Endodermal cell (in vitro differentiated cells): Measurements from ENCODE around the gene AQR. TPM values are rescaled to one million over a fixed set of nuclear protein-coding genes. Genes with fewer than 3 reads are reported as not detected.

ENCODE experiments used
- DNase-seq: peaks from one replicate; pipeline ENCODE4 v3.0.0-alpha.2; 2017
- H3K27ac ChIP-seq: 2 replicates; pipeline ENCODE4 v1.5.1; 2013; ENCODE audit warnings: mild to moderate bottlenecking, low read depth, low read length, moderate library complexity
- H3K27me3 ChIP-seq: 2 replicates; pipeline ENCODE4 v1.6.1; 2013; ENCODE audit warnings: mild to moderate bottlenecking, low read length, moderate library complexity; ENCODE audit not compliant: insufficient read depth, control insufficient read depth, poor library complexity, severe bottlenecking
- H3K36me3 ChIP-seq: 2 replicates; pipeline ENCODE4 v1.7.0; 2013; ENCODE audit warnings: mild to moderate bottlenecking, low read length, moderate library complexity; ENCODE audit not compliant: control insufficient read depth, insufficient read depth
- H3K4me1 ChIP-seq: one replicate; pipeline ENCODE4 v1.7.0; 2013; ENCODE audit warnings: low read length; ENCODE audit not compliant: control insufficient read depth, insufficient read depth
- H3K4me3 ChIP-seq: 2 replicates; pipeline ENCODE4 v1.5.1; 2013; ENCODE audit warnings: mild to moderate bottlenecking, low read length, moderate library complexity
- H3K9ac ChIP-seq: 2 replicates; pipeline ENCODE4 v1.6.1; 2013; ENCODE audit warnings: mild to moderate bottlenecking, low read length, moderate library complexity; ENCODE audit not compliant: poor library complexity, severe bottlenecking; ENCODE audit errors: extremely low read depth
- H3K9me3 ChIP-seq: 2 replicates; pipeline ENCODE4 v1.6.1; 2013; ENCODE audit warnings: mild to moderate bottlenecking, low read length, moderate library complexity; ENCODE audit not compliant: control insufficient read depth
- H3K27ac Mint-ChIP-seq: 2 replicates; pipeline ENCODE4 v1.8.0; 2020; ENCODE audit warnings: mixed read lengths
- H3K27me3 Mint-ChIP-seq: 2 replicates; pipeline ENCODE4 v1.8.0; 2021; ENCODE audit warnings: mild to moderate bottlenecking, mixed read lengths; ENCODE audit not compliant: insufficient read depth
- H3K36me3 Mint-ChIP-seq: 2 replicates; pipeline ENCODE4 v1.8.0; 2020; ENCODE audit warnings: low read depth, mixed read lengths
- H3K4me1 Mint-ChIP-seq: 2 replicates; pipeline ENCODE4 v1.8.0; 2020; ENCODE audit warnings: mixed read lengths
- H3K4me3 Mint-ChIP-seq: 2 replicates; pipeline ENCODE4 v1.8.0; 2020; ENCODE audit warnings: mild to moderate bottlenecking, moderate library complexity, mixed read lengths
- H3K9me3 Mint-ChIP-seq: 2 replicates; pipeline ENCODE4 v1.8.0; 2020; ENCODE audit warnings: mild to moderate bottlenecking, mixed read lengths
- CTCF ChIP-seq: fragments of 200-600 bp; sonication (generic); conservative IDR thresholded peaks from 2 replicates; pipeline ENCODE4 v1.5.0; 2021; ENCODE audit warnings: antibody characterized with exemption, mild to moderate bottlenecking
- WGBS, 2 experiments: methylation state at CpG; one replicate each; pipeline versions ENCODE4 v1.1.5 to v1.1.7; 2013; ENCODE audit warnings: missing lambda C conversion rate in 2 of 2, mixed read lengths in 1 of 2; ENCODE audit not compliant: insufficient coverage in 1 of 2, insufficient read length in 1 of 2; 5-methylcytosine and 5-hydroxymethylcytosine counted together
- total RNA-seq, 2 donors: library from RNA; stranded (reverse); fragmentation: NEBNext Ultra II Directional in 1 of 2; extraction: Animal tissue kit (Norgen Biotek cat#: 25700) in 1 of 2; gene quantifications; 2 replicates in 1 of 2; 3 replicates in 1 of 2; pipeline ENCODE4 v1.2.1, GENCODE V29; 2021

The AQR gene
- total RNA-seq, 2 donors from 2014 or later: 48.8 to 49.6 TPM

GRCh38 chr15:34952481-34952880 lies 17.1 kb downstream of the AQR start:
- no peaks in the 10 kb centered on the region for H3K4me1 Mint-ChIP-seq
- Histone ChIP-seq H3K36me3 (peaks cover 47% of the 10 kb centered on the region), H3K27ac (no peak overlapping the region), H3K4me1 (no peaks in the 10 kb centered on the region), H3K27me3 (no peaks in the 10 kb centered on the region), H3K9ac (no peak overlapping the region), H3K4me3 (no peak overlapping the region), H3K9me3 (peaks cover 13% of the 10 kb centered on the region)
- TF ChIP-seq CTCF: no peak
- DNase-seq: no peak
- H3K36me3 Mint-ChIP-seq: peaks cover 53% of the 10 kb centered on the region
- H3K27ac Mint-ChIP-seq: no peak overlapping the region
- no peaks in the 10 kb centered on the region for H3K27me3 Mint-ChIP-seq
- H3K9me3 Mint-ChIP-seq: peaks cover 6% of the 10 kb centered on the region
- no peak overlapping the region for H3K4me3 Mint-ChIP-seq

GRCh38 chr15:34951993-34952392 lies 17.5 kb downstream of the AQR start:
- Histone ChIP-seq H3K27ac (no peak overlapping the region), H3K4me1 (no peaks in the 10 kb centered on the region), H3K27me3 (no peaks in the 10 kb centered on the region), H3K4me3 (no peak overlapping the region), H3K36me3 (peaks cover 48% of the 10 kb centered on the region), H3K9ac (no peak overlapping the region), H3K9me3 (peaks cover 13% of the 10 kb centered on the region)
- peaks cover 7% of the 10 kb centered on the region for H3K9me3 Mint-ChIP-seq
- no peak for DNase-seq
- H3K27ac Mint-ChIP-seq: no peak overlapping the region
- peaks cover 54% of the 10 kb centered on the region for H3K36me3 Mint-ChIP-seq
- WGBS, 2 experiments: 100% methylated on average over 1 of the region's 1 CpG; no CpG with 5 or more reads in 1 of the 2 experiments
- no peak overlapping the region for H3K4me3 Mint-ChIP-seq
- no peak for TF ChIP-seq CTCF
- H3K4me1 Mint-ChIP-seq: no peaks in the 10 kb centered on the region
- no peaks in the 10 kb centered on the region for H3K27me3 Mint-ChIP-seq

GRCh38 chr15:34944936-34945335 lies 24.6 kb downstream of the AQR start:
- Histone ChIP-seq H3K9me3 (peaks cover under 1% of the 10 kb centered on the region), H3K4me1 (no peaks in the 10 kb centered on the region), H3K4me3 (no peak overlapping the region), H3K36me3 (peaks cover 74% of the 10 kb centered on the region), H3K27ac (no peak overlapping the region), H3K9ac (no peak overlapping the region), H3K27me3 (no peaks in the 10 kb centered on the region)
- Mint-ChIP-seq H3K4me1 (no peaks in the 10 kb centered on the region), H3K27ac (no peak overlapping the region), H3K4me3 (no peak overlapping the region), H3K9me3 (peaks cover 5% of the 10 kb centered on the region), H3K27me3 (no peaks in the 10 kb centered on the region), H3K36me3 (peaks cover 49% of the 10 kb centered on the region)
- no peak for TF ChIP-seq CTCF
- 89 to 93% methylated on average over 3 of the region's 3 CpGs for WGBS, 2 experiments
- DNase-seq: no peak
